OCI-LY1 (cell line): ENCODE measurements around the gene SLIT3.

Source experiments
- CTCF ChIP-seq: fragments of 200-600 bp; sonication (generic), shearing (Covaris generic); IDR thresholded peaks from 2 replicates; pipeline ENCODE4 v1.5.1; 2017; ENCODE audit warnings: mild to moderate bottlenecking, antibody characterized with exemption, low read length, moderate library complexity, mixed read lengths
- EZH2 ChIP-seq: fragments of 200-600 bp; sonication (generic), shearing (Covaris generic); IDR thresholded peaks from 2 replicates; pipeline ENCODE4 v1.8.0; 2017; ENCODE audit warnings: borderline replicate concordance, mixed run types, mild to moderate bottlenecking, antibody characterized with exemption, low read length, moderate library complexity, mixed read lengths

GRCh38 chr5:169178754-169179153 lies 122.2 kb downstream of the SLIT3 start:
- no peak for TF ChIP-seq CTCF
- no peak for TF ChIP-seq EZH2
